DND-41 (cell line): ENCODE results near the gene PVALEF.

ENCODE experiments used
- ATAC-seq: fragments of 200-7000 bp; cut with Tn5 transposase; 3 replicates; pipeline ENCODE4 v1.9.1; 2021; ENCODE audit warnings: low read depth; ENCODE audit not compliant: insufficient read depth
- DNase-seq: peaks from one replicate; pipeline ENCODE4 v3.0.0-alpha.2; 2020
- H2AFZ ChIP-seq: 2 replicates; pipeline ENCODE4 v1.6.0; 2012; ENCODE audit warnings: low read depth, low read length
- H3K27ac ChIP-seq: 2 replicates; pipeline ENCODE4 v1.5.1; 2012; ENCODE audit warnings: low read length, inconsistent platforms
- H3K27me3 ChIP-seq: fragments of 200-600 bp; sonication (generic); 2 replicates; pipeline ENCODE4 v1.6.0; 2012; ENCODE audit warnings: low read length, mild to moderate bottlenecking, inconsistent platforms; ENCODE audit not compliant: insufficient read depth, poor library complexity
- H3K36me3 ChIP-seq: 2 replicates; pipeline ENCODE4 v1.5.1; 2012; ENCODE audit warnings: low read length, inconsistent platforms; ENCODE audit not compliant: insufficient read depth
- H3K4me1 ChIP-seq: 2 replicates; pipeline ENCODE4 v1.5.1; 2012; ENCODE audit warnings: mild to moderate bottlenecking, low read length; ENCODE audit not compliant: insufficient read depth
- H3K4me2 ChIP-seq: 2 replicates; pipeline ENCODE4 v1.6.0; 2012; ENCODE audit warnings: mild to moderate bottlenecking, moderate library complexity, low read length, inconsistent platforms; ENCODE audit not compliant: insufficient read depth
- H3K4me3 ChIP-seq, 2 experiments: fragments of 200-600 bp in 1 of 2; shearing (Covaris generic) in 1 of 2; 2 replicates each; pipeline ENCODE4 v1.5.1; 2012 to 2016; ENCODE audit warnings: inconsistent platforms in 2 of 2, low read length in 2 of 2, mild to moderate bottlenecking in 2 of 2, low read depth in 1 of 2, moderate library complexity in 1 of 2
- H3K79me2 ChIP-seq: 2 replicates; pipeline ENCODE4 v1.6.0; 2012; ENCODE audit warnings: low read length, inconsistent platforms; ENCODE audit not compliant: insufficient read depth
- H3K9ac ChIP-seq: 2 replicates; pipeline ENCODE4 v1.6.0; 2012; ENCODE audit warnings: low read depth, mild to moderate bottlenecking, inconsistent platforms, low read length, moderate library complexity
- H3K9me3 ChIP-seq: 2 replicates; pipeline ENCODE4 v1.5.1; 2012; ENCODE audit warnings: low read length, moderate library complexity, mild to moderate bottlenecking, inconsistent platforms; ENCODE audit not compliant: insufficient read depth, severe bottlenecking
- H4K20me1 ChIP-seq: 2 replicates; pipeline ENCODE4 v1.6.0; 2012; ENCODE audit warnings: low read length; ENCODE audit not compliant: insufficient read depth
- CTCF ChIP-seq: IDR thresholded peaks from 2 replicates; pipeline ENCODE4 v1.5.1; 2012; ENCODE audit warnings: borderline replicate concordance, low read length, moderate library complexity, mild to moderate bottlenecking; ENCODE audit not compliant: poor library complexity, severe bottlenecking; ENCODE audit errors: extremely low read depth
- EZH2 ChIP-seq: IDR thresholded peaks from 3 replicates; pipeline ENCODE4 v1.6.1; 2012; ENCODE audit warnings: borderline replicate concordance, low read depth, mild to moderate bottlenecking, moderate library complexity, low read length, inconsistent platforms; ENCODE audit not compliant: severe bottlenecking

The PVALEF gene

GRCh38 chr17:81156866-81157805 lies 8.2 kb upstream of the PVALEF start:
- no peak for DNase-seq
- Histone ChIP-seq H4K20me1 (no peaks in the 10 kb centered on the region; the same call in 1 of the 2 replicates), H3K9me3 (no peaks in the 10 kb centered on the region), H3K27ac (no peak overlapping the region), H3K79me2 (no peaks in the 10 kb centered on the region), H3K27me3 (peaks cover 3% of the 10 kb centered on the region), H2AFZ (no peak overlapping the region), H3K9ac (no peak overlapping the region), H3K36me3 (no peaks in the 10 kb centered on the region), H3K4me1 (no peaks in the 10 kb centered on the region), H3K4me3 (no peak overlapping the region), H3K4me2 (no peak overlapping the region)
- no peak for ATAC-seq
- TF ChIP-seq CTCF (no peak), EZH2 (no peak)

- Histone ChIP-seq H3K4me2 (no peak overlapping the region), H3K79me2 (no peaks in the 10 kb centered on the region), H3K9ac (no peak overlapping the region), H3K36me3 (no peaks in the 10 kb centered on the region), H3K27ac (no peak overlapping the region), H4K20me1 (no peaks in the 10 kb centered on the region; the same call in 1 of the 2 replicates), H3K27me3 (no peaks in the 10 kb centered on the region), H2AFZ (no peak overlapping the region), H3K9me3 (no peaks in the 10 kb centered on the region), H3K4me3 (no peak overlapping the region), H3K4me1 (no peaks in the 10 kb centered on the region)
- no peak for ATAC-seq
- no peak for DNase-seq
- TF ChIP-seq EZH2 (no peak), CTCF (no peak)
Observed at GRCh38 chr17:81157848-81158687, 7.2 kb upstream of the PVALEF start.

- Histone ChIP-seq H3K27ac (no peak overlapping the region), H3K9me3 (no peaks in the 10 kb centered on the region), H2AFZ (no peak overlapping the region), H3K36me3 (no peaks in the 10 kb centered on the region), H3K4me3 (no peak overlapping the region), H3K4me1 (no peaks in the 10 kb centered on the region), H3K79me2 (no peaks in the 10 kb centered on the region), H3K27me3 (no peaks in the 10 kb centered on the region), H3K9ac (no peak overlapping the region), H3K4me2 (no peak overlapping the region), H4K20me1 (no peaks in the 10 kb centered on the region; the same call in 1 of the 2 replicates)
- ATAC-seq (no peak), DNase-seq (no peak)
- TF ChIP-seq CTCF (no peak), EZH2 (no peak)
Observed at GRCh38 chr17:81158688-81159590, 6.4 kb upstream of the PVALEF start.
